GM21390 (cell line): ENCODE results near the gene FOXL1.
"Not testable (repeated sequence)": the region's sequence is repeated elsewhere in the genome, so short reads cannot be mapped to it uniquely, and the experiment has no call there.

Experiments used
- ATAC-seq: cut with Tn5 transposase; IDR thresholded peaks from one replicate; pipeline ENCODE4 v1.9.1; 2021; ENCODE audit not compliant: unreplicated experiment

FOXL1 gene

DNA sequence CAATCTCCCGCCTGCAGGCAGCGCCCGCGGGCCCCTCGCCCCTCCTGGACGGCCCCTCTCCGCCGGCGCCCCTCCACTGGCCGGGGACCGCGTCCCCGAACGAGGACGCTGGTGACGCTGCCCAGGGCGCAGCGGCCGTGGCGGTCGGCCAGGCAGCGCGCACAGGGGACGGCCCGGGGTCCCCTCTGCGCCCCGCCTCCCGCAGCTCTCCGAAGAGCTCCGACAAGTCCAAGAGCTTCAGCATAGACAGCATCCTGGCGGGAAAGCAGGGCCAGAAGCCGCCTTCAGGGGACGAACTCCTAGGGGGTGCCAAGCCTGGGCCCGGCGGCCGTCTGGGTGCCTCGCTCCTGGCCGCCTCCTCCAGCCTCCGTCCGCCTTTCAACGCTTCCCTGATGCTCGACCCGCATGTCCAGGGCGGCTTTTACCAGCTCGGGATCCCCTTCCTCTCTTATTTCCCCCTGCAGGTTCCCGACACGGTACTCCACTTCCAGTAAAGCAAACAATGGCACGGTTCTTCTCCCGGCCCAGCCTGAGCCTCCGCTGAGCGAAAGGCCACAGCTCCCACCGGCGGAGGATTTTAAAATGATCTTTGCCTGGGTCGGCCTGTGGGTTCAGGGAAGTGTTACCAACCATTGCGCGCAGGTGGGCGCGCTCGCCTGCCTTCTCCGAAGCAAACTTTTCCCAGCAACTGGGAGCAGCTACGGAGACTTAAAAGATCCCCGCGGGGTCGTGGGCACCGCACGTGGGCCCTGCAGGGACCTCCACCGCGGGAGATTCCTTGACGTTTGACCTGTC is 1.1 kb downstream of the FOXL1 start:
- ATAC-seq: no peak

DNA sequence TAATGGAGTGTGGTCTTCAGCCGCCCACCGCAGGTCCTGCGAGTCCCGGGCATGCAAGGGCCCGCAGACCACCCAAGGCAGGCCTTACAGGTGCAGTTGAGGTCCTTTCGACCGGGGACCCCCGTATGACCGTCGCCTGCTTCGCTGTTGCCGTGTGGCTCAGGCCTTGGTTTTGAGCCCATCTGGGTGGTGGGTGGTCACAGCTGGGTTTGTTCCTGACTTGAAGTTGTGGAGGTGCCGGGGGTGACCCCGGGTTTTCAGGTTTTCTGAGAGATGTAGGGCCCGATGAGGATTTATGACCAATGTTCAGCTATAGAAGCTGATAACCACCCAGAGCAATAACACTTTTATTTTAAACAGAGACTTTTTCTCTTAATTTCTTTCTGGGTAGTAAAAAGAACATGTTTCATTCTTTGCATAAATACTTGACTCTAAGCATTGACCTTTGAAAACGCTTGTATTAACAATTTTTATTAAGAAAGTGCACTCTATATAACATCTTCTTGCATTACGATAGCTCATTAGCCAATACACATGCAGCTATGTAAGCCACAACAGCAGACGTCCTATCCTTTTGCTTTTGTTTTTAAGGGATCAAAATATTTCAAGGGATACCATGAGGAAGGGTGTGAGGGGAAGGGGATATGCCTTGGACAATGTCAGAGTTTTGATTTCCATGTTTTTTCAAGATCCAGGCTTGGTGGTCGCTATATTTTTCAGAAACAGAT is 1.9 kb downstream of the FOXL1 start:
- no peak for ATAC-seq

DNA sequence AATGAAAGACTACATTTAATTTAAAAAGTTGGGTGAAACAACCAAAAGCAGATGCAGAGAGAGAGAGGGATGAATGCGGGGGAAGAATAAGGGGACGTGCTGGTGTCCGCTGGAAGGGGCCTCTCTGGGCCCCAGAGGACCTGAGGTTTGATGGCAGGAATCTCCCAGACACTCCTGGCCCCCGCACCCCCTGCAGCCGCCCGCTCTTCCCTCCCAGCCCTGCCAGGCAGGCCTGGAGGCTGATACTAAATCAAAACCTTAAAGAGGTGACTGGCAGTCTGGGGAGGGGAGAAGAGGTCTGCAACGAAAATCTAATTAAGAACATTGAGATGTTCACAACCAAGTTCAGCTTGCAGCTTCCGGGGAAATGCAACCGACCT is 2.4 kb downstream of the FOXL1 start:
- ATAC-seq: no peak

DNA sequence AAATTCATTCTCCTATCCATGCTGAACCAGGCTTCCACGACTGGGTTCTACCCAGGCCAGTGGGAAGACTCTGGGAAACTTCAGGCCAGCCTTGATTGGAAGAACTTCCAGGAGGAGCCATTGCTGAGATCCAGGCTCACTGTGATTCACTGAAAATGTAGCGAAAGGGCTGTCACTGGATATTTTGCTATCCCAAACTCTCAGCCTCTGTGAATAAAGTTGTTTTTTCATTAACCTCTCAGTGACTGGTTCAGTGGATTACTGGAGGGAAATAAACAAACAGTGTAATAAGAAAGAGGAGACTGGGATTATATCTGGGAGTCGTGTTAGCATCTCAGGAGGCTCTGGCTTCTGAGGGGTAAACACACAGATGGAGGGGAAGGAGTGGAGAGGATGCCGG is 3.1 kb downstream of the FOXL1 start:
- no peak for ATAC-seq

DNA sequence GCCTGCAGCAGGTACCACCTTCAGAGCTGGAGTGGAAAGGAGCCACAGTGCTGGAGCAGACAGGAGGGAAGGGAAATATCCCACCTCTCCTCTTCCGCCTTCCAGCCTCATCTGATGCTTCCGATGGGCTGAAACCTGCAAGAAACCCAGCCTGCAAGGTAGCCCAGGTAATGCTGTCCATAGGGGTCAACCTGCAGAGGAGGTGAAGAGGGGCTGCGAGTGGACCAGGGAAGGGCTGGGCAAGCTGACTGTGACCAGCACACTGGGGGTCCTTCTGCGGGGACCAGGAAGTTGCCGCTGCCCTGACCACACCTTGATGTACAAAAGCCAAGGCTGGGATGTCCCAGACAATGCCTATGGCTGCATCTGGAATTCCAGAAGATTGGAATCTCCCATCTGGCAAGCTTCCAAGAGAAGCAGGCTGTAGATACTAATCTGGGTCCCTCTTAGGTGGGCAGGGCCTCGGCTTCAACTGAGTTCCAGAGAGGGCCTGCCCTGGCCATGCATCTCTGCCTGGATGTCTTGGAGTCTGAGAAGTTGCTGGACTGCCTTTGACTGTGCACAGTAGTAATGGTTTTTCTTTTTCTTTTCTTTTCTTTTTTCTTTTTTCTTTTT is 5.8 kb downstream of the FOXL1 start:
- ATAC-seq: no peak

DNA sequence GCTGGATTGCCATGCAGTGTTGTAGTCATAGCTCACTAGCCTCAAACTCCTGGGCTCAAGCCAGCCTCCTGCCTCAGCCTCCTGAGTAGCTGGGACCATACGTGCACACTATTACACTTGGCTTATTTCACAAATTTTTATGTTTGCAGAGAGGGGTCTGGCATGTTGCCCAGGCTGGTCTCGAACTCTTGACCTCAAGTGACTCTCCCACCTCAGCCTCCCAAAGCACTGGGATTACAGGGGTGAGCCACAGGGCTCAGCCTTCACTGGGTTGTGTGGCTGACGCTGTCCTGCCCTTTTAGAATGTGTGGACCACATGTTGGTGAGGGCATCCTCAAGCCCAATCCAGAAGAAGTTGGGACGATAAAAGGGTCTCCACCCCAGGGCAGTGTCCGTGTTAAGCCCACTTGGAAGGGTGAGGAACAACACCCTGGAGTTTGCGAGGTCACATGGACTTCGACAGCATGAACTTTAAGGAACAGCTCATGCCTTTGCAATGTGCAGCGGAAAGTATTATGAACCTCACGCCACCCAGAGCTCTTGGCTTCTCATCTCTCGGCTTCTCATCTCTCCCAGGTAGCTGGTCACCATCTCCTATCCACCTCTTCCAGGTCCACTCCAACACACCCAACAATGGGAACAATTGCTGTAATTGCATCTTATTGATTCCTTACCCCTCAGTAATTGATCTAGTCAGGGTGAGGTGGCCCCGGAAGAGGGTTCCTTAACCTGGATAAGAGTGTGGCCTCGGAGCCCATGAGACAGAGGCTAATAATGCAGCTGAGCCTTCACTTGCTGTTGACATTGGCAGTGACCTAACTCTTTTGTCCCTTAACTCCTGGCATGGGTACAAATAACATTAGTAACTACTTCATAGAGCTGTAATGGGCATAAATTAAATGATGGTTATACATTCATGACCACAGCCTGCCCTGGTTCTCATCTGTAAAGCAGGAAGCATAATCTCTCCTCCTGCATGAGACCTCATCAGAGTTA is 6.7 kb downstream of the FOXL1 start:
- no peak for ATAC-seq

DNA sequence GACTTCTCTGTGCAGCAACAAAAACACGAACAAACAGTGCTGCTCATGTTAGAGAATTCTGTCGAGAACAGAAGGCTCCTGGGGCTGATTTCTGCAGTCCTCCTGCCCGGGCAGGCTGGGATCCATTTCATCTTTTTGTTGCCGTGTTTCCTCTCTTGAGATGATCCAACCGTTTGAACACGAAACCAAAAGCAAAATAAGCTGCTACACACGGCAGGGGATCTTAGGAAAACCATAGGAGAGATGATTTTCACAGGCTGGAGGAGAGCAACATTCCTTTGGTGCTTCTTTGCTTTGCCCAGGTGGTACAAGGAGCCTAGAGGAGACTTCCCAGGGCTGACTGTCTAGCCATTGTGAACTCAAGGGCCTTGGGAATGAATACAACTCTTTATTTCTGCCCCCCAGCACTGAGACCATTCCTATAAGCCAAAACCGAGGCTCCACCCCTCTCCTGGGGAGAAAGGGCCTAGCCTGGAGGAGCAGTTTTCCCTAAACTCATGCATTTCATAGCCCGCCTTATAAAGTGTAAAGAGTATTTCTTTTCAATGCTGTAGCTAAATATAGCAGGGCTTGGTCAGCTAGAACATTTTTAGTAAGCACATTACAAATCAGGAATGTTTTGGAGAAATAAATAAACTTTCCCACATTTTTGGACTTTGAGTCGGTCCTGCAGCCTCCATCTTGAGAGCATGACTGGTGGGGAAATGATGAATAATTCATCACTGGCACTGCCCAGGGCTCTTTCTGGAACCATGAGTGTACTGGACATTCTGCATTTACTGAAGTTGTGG is 7.7 kb downstream of the FOXL1 start:
- no peak for ATAC-seq

DNA sequence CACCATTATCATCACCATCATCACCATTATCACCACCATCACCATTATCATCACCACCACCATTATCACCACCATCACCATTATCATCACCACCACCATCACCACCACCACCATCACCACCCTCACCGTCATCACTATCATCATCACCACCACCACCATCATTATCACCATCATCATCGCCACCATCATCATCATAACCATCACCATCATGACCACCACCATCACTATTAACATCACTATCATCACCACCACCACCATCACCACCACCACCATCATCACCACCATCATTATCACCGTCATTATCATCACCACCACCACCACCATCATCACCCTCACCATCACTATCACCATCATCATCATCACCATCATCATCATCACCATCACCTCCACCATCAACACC is 9.1 kb downstream of the FOXL1 start:
- ATAC-seq: no peak

DNA sequence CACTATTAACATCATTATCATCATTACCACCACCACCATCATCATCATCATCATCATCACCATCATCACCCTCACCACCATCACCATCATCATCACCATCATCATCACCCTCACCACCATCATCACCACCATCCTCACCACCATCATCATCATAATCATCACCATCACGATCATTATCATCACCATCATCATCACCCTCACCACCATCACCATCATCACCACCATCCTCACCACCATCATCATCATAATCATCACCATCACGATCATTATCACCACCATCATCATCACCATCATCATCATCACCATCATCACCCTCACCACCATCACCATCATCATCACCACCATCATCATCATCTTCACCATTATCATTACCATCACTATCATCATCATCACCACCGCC is 9.6 kb downstream of the FOXL1 start:
- ATAC-seq: not testable (repeated sequence)

DNA sequence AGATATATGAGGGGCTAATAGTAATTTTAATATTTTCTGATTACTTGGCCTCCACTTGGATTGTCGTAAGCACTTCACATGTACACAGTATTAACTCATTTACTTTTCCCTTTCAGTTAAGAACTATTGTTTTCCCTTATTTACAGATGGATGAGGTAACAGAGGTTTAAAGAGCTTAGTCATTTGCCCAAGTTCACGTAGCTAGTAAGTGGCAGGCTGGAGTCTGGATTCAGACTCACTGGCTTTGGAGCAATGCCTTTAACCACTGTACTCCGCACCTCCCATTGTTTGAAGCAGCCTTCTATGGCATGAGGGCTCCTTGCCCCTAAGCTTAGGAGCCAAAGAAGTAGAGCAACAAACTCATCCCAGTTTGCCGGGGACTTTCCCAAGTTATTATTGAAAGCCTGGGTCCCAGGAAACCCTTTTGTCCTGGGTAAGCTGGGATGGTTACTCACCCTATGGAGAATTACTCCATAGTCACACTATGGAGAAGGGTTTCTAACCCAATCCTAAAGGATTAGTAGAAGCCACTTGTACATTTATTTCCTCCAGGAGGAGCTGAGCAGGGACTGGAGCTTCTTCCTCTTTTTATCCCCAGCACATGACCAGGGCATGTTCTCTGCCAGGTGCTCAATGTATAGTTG is 12.3 kb downstream of the FOXL1 start:
- ATAC-seq: no peak

DNA sequence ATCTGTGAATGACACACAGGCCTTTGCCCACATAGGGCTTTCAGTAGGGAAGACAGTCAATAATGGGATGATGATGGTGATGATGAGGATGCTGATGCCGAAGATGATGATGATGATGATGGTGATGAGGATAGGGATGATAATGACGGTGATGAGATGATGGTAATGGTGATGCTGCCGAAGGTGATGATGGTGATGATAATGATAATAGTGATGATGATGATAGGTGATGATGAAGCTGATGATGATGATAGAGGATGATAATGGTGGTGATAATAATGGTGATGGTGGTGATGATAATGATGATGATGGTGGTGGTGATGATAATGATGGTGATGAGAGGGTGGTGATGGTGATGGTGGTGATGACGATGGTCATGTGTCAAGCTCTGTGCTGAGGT is 12.9 kb downstream of the FOXL1 start:
- ATAC-seq: no peak

DNA sequence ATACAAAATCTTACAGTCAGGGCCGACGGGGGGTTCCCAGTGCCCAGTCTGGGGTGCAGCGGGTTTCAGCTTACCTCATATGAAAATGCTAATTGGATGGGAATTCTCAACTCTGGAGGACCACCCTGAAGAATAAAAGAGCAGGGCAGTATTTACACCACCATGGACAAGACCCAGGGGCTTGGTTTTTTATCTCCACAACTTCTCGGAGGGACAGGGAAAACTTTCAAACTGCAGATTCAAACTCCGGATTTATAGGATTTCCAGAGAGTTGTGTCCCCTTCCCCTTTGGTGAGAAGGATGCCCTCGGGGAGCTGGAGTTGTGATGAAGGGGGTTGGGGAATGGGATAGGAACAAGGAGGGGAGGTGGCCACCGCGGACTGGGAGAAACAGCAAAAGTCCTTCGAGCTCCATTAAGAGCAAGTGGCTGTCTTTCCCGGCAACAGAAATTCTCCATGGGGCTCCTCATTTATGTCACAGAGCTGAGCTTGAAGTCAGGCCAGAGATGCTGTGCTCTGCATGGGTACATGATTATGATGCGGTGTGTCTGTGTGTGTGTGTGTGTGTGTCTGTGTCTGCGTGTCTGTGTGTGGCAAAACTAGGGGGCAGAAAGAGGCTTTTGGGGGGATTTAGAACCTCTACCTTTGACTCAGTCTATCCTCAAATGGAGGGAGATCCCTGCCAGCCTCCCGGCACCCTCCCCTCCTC is 15.7 kb downstream of the FOXL1 start:
- ATAC-seq: no peak

DNA sequence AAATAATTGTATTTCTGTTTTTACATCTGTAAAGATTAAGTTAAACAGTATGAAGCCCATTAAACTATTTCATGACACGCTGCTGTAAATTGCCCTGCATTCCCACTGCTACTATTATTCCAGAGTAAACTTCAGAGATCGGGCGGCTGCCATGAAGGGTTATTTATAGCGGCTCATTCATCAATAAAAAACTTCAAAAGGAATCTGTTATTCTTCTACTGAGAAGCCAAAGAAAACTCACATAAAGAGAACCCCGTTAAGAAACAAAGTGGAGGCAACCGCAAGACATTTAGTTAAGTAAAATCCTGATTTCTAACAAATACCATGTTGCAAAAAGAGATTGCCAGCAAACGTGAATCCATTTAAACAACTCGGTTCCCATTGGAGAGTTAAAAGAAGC is 16.4 kb downstream of the FOXL1 start:
- ATAC-seq: no peak

DNA sequence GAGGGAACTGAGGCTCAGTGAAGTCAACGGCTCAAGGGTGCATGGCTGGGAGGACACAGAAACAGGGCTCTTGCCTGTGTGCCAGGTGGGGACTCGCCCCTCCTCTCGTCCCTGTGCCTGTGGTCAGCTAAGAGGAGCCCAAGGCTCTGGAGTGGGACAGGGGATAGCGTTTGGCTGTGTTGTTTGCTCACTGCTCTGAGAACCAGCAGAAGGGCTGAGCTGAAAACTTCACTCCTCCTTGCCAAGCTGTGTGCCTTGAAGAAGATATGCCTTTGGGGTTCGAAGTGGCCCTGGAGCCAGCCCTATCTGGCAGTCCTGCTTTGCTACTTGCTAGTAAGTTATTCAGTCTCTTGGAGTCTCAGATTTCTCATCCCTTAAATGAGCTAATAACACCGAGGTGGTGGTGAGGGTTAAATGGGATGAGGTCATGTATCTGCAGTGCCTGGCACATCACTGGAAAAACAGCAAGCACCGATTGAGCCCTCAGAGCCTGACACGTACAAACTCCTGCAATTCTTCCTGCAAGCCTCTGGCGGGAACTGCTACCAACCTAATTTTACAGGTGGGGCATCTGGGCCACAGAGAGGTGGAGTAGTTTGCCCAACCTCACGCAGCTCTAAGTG is 17.7 kb downstream of the FOXL1 start:
- no peak for ATAC-seq

DNA sequence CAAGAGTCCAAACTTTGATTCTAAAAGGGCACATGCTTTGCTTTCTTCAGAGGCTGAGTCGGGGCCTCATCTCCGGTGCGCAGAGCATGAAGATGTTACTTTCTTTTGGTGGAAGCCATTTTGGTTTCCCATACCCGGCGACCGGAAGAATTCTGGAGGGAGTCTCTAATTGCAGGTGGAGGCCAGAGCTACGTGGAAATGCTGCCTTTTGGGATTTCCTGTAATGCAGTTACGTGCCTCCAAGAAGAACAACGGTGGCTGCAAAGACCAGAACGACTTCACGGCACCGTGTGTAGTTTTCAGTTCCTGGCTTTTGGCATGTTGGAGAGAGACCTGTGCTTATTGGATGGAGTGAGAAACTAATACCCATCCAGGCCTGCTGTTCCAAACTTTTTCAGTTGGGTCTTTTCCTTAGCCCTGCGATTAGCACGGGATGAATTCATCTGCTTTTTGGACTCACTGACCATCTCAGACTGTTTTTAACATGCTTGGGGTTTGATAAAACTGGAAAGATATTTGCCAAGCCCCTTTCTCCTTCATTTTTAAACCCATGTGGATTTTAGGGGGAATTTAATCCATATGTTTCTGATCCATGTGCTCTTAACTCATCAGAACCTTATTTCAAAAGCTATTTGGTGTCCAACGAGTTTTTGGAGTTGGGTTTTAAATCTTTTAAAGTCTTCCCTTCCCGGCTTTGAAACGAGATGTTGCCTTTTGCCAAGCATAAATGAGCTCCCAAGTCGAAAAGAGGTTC is 19.0 kb downstream of the FOXL1 start:
- no peak for ATAC-seq

DNA sequence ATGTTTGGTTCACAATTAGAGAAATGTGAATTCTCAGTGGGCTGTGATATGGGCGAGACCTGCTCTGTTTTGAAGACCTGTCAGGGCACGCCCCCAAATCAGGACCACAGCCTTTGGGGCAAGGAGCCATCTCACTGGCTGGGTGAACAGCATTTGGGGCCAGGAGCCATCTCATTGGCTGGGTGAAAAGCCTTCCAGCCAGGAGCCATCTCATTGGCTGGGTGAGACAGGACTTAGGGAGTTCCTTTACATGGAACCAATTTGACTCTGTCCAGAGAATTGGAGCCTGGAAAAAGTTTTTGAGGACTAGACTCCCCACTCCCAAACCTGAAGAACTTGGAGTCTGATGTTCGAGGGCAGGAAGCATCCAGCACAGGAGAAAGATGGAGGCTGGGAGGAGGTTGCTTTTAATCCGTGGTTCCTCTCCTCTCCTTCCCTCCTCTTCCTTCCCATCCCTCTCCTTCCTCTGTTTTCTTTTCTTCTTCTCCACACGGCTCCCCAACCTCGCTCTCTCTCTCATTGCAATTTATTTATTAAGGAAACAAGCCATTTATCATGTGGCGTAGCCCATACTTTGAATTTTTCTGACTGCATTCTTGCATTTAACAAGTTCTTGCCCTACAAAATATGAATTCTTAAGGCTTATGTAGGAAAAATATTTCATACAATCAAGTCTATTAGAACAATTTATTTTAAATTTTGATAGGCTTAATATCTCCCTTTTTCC is 19.7 kb downstream of the FOXL1 start:
- no peak for ATAC-seq
